Sigmoid colon (tissue), 7 donors: Measurements from ENCODE around the gene ELMOD1. TPM values are rescaled to one million over a fixed set of nuclear protein-coding genes. Genes with fewer than 3 reads are reported as not detected.
A peak's percentile ranks its signal among the peaks of the same experiment; 100 is the strongest.

Experiments
- DNase-seq: peaks from one replicate; pipeline ENCODE4 v3.0.0-alpha.2; 2019
- H3K27ac ChIP-seq, 4 donors: fragments of 200-600 bp; sonication (generic); one replicate each; pipeline ENCODE4 v1.5.1; 2016 to 2019; ENCODE audit warnings: mild to moderate bottlenecking in 1 of 4
- H3K27me3 ChIP-seq, 3 donors: fragments of 200-600 bp; sonication (generic); one replicate each; pipeline ENCODE4 v1.5.1; 2019; ENCODE audit warnings: mild to moderate bottlenecking in 1 of 3
- H3K36me3 ChIP-seq, 4 donors: fragments of 200-600 bp; sonication (generic); one replicate each; pipeline ENCODE4 v1.5.1; 2016 to 2019
- H3K4me1 ChIP-seq, 4 donors: fragments of 200-600 bp; sonication (generic); one replicate each; pipeline ENCODE4 v1.5.1; 2017 to 2019
- H3K4me3 ChIP-seq, 4 donors: fragments of 200-600 bp; sonication (generic); one replicate each; pipeline ENCODE4 v1.5.1; 2017 to 2019; ENCODE audit warnings: mild to moderate bottlenecking in 2 of 4, moderate library complexity in 1 of 4
- H3K9me3 ChIP-seq, 4 donors: fragments of 200-600 bp in 3 of 4; sonication (generic) in 3 of 4; one replicate each; pipeline versions ENCODE4 v1.5.1 to v1.6.1; 2013 to 2019
- CTCF ChIP-seq, 4 experiments: fragments of 450-650 bp in 3 of 4; fragments of 200-600 bp in 1 of 4; IDR thresholded peaks; one replicate each; pipeline ENCODE4 v1.5.1; 2016 to 2019; ENCODE audit warnings: antibody characterized with exemption in 4 of 4, mild to moderate bottlenecking in 3 of 4, moderate library complexity in 2 of 4
- EP300 ChIP-seq, 4 donors: sonication (generic); formaldehyde crosslinking; IDR thresholded peaks; one replicate each; pipeline ENCODE4 v1.6.1; 2017; ENCODE audit warnings: antibody characterized with exemption in 4 of 4
- POLR2A ChIP-seq, 2 donors: fragments of 450-650 bp; IDR thresholded peaks; one replicate each; pipeline ENCODE4 v1.6.1; 2016; ENCODE audit warnings: antibody characterized with exemption in 2 of 2, mild to moderate bottlenecking in 2 of 2, moderate library complexity in 2 of 2
- POLR2AphosphoS5 ChIP-seq, 4 donors: sonication (generic); formaldehyde crosslinking; IDR thresholded peaks; one replicate each; pipeline ENCODE4 v1.6.1; 2017; ENCODE audit warnings: antibody characterized with exemption in 4 of 4
- WGBS, 2 donors: extraction: QIAGEN DNeasy Blood & Tissue Kit; methylation state at CpG; one replicate each; pipeline ENCODE4 v1.1.7; 2013; 5-methylcytosine and 5-hydroxymethylcytosine counted together
- intact Hi-C: fragments of 100-400 bp; cut with DNase I; formaldehyde crosslinking; loops from one replicate; pipeline ENCODE4 v1.15.1; 2023
- polyA plus RNA-seq, 3 donors: library from polyadenylated mRNA; stranded (reverse); fragments of 200-250 nt; gene quantifications; one replicate each; pipeline ENCODE4 v1.2.3, GENCODE V29; 2013
- total RNA-seq, 4 donors: library from RNA; depleted of rRNA; stranded (reverse); fragments of >200 nt; gene quantifications; one replicate each; pipeline ENCODE4 v1.1.0, GENCODE V29; 2016
- donor health status: healthy with polysubstance abuse.
- donor health status: Bipolar disorder and iron deficiency.
- donor health status: healthy.

ELMOD1 gene
- total and polyA plus RNA-seq, 7 donors, result 0.14 to 1.4 (median 0.49) TPM; not detected in 2

GRCh38 chr11:107549954-107550285 is 41.0 kb upstream of the ELMOD1 start:
- Histone ChIP-seq H3K4me1 (no peaks in the 10 kb centered on the region), H3K36me3 (peaks cover 0 to 50% (median 12%) of the 10 kb centered on the region in 4 donors), H3K27ac (no peak overlapping the region), H3K4me3 (no peak overlapping the region), H3K27me3 (no peaks in the 10 kb centered on the region), H3K9me3 (no peaks in the 10 kb centered on the region)
- TF ChIP-seq POLR2AphosphoS5 (IDR thresholded peaks at IDR 0.05) (no peak), CTCF (IDR thresholded peaks at IDR 0.05) (no peak), POLR2A (IDR thresholded peaks at IDR 0.05) (no peak), EP300 (IDR thresholded peaks at IDR 0.05) (no peak)
- no peak for DNase-seq
- intact Hi-C loops, result no loop called here
- 94 to 96% methylated on average over 2 of the region's 2 CpGs for WGBS, 2 donors

GRCh38 chr11:107550304-107550703 is 40.6 kb upstream of the ELMOD1 start:
- H3K9me3 ChIP-seq, result no peaks in the 10 kb centered on the region
- no peak for TF ChIP-seq EP300 (IDR thresholded peaks at IDR 0.05)
- no peak for TF ChIP-seq POLR2AphosphoS5 (IDR thresholded peaks at IDR 0.05)
- TF ChIP-seq POLR2A (IDR thresholded peaks at IDR 0.05), result no peak
- TF ChIP-seq CTCF (IDR thresholded peaks at IDR 0.05), result no peak
- H3K4me1 ChIP-seq, result no peaks in the 10 kb centered on the region
- 92 to 94% methylated on average over 4 of the region's 4 CpGs for WGBS, 2 donors
- H3K27ac ChIP-seq, result no peak overlapping the region
- DNase-seq, result no peak
- no peaks in the 10 kb centered on the region for H3K27me3 ChIP-seq
- intact Hi-C loops, result no loop called here
- H3K36me3 ChIP-seq, result peaks cover 0 to 53% (median 13%) of the 10 kb centered on the region in 4 donors
- H3K4me3 ChIP-seq, result no peak overlapping the region

- Histone ChIP-seq H3K27me3 (no peaks in the 10 kb centered on the region), H3K36me3 (peaks cover 0 to 25% (median 4%) of the 10 kb centered on the region in 4 donors), H3K4me3 (no peak overlapping the region), H3K27ac (no peak overlapping the region), H3K4me1 (peaks cover 0 to 26% (median 23%) of the 10 kb centered on the region in 4 donors), H3K9me3 (no peaks in the 10 kb centered on the region)
- DNase-seq, result no peak
- TF ChIP-seq POLR2AphosphoS5 (IDR thresholded peaks at IDR 0.05), result no peak
- TF ChIP-seq EP300 (IDR thresholded peaks at IDR 0.05), result no peak
- no peak for TF ChIP-seq POLR2A (IDR thresholded peaks at IDR 0.05)
- TF ChIP-seq CTCF (IDR thresholded peaks at IDR 0.05), result no peak
- intact Hi-C loops, result loop anchor here (5.0 kb wide), 1 partner anchor 126 kb away; no protein-coding TSS in a partner anchor
These were observed 29.3 kb upstream of the ELMOD1 start for GRCh38 chr11:107561688-107562087.

- WGBS, 2 donors, result 56 to 61% methylated on average over 4 of the region's 4 CpGs
- intact Hi-C loops, result loop anchor here (5.0 kb wide), 1 partner anchor 125 kb away; no protein-coding TSS in a partner anchor
- H3K27ac ChIP-seq, result peak overlapping the region in 2 of 4 donors; percentile 10 to 85
- peaks cover 0 to 22% (median 4%) of the 10 kb centered on the region in 4 donors for H3K36me3 ChIP-seq
- H3K4me3 ChIP-seq, result no peak overlapping the region
- no peak for DNase-seq
- no peaks in the 10 kb centered on the region for H3K9me3 ChIP-seq
- TF ChIP-seq CTCF (IDR thresholded peaks at IDR 0.05), result no peak
- no peak for TF ChIP-seq POLR2AphosphoS5 (IDR thresholded peaks at IDR 0.05)
- no peak for TF ChIP-seq POLR2A (IDR thresholded peaks at IDR 0.05)
- TF ChIP-seq EP300 (IDR thresholded peaks at IDR 0.05), result no peak
- no peaks in the 10 kb centered on the region for H3K27me3 ChIP-seq
- H3K4me1 ChIP-seq, result peaks cover 0 to 26% (median 23%) of the 10 kb centered on the region in 4 donors
These were observed 28.2 kb upstream of the ELMOD1 start for GRCh38 chr11:107562647-107563208.

GRCh38 chr11:107563702-107564101 is 27.2 kb upstream of the ELMOD1 start:
- WGBS, 2 donors, result 3 to 5% methylated on average over 2 of the region's 2 CpGs
- peaks cover 0 to 14% (median 4%) of the 10 kb centered on the region in 4 donors for H3K36me3 ChIP-seq
- H3K9me3 ChIP-seq, result no peaks in the 10 kb centered on the region
- no peak overlapping the region for H3K4me3 ChIP-seq
- peaks cover 0 to 26% (median 23%) of the 10 kb centered on the region in 4 donors for H3K4me1 ChIP-seq
- TF ChIP-seq POLR2AphosphoS5 (IDR thresholded peaks at IDR 0.05) (no peak), EP300 (IDR thresholded peaks at IDR 0.05) (no peak), CTCF (IDR thresholded peaks at IDR 0.05) (peak; percentile 7 to 49 (median 36)), POLR2A (IDR thresholded peaks at IDR 0.05) (no peak)
- peak overlapping the region in 3 of 4 donors; percentile 33 to 85 (median 51) for H3K27ac ChIP-seq
- H3K27me3 ChIP-seq, result no peaks in the 10 kb centered on the region
- DNase-seq, result no peak
- intact Hi-C loops, result loop anchor here (5.0 kb wide), 1 partner anchor 124 kb away; no protein-coding TSS in a partner anchor
